Thoracic aorta (tissue), 2 donors: ENCODE data around the gene FN1. TPM values are rescaled to one million over a fixed set of nuclear protein-coding genes. Genes with fewer than 3 reads are reported as not detected.

Source experiments
- ATAC-seq: fragments of 150-250 bp; one replicate; pipeline ENCODE4 v1.8.0; 2017; ENCODE audit warnings: low read depth; ENCODE audit not compliant: insufficient number of reproducible peaks, low FRiP score
- DNase-seq: peaks from one replicate; pipeline ENCODE4 v3.0.0-alpha.2; 2020; ENCODE audit warnings: low spot score
- H3K27ac ChIP-seq, 2 donors: fragments of 200-600 bp; sonication (generic); 1 replicate in 1 of 2; 2 replicates in 1 of 2; pipeline ENCODE4 v1.5.1; 2016; ENCODE audit warnings: mild to moderate bottlenecking in 2 of 2, moderate library complexity in 2 of 2
- H3K27me3 ChIP-seq: fragments of 200-600 bp; sonication (generic); replicated peaks from 2 replicates; pipeline ENCODE4 v1.6.0; 2016; ENCODE audit warnings: mild to moderate bottlenecking; ENCODE audit not compliant: insufficient read depth
- H3K36me3 ChIP-seq: fragments of 200-600 bp; sonication (generic); one replicate; pipeline ENCODE4 v1.5.1; 2016
- H3K4me1 ChIP-seq, 2 donors: fragments of 200-600 bp; sonication (generic); 1 replicate in 1 of 2; 2 replicates in 1 of 2; pipeline versions ENCODE4 v1.5.1 to v1.6.0; 2016; ENCODE audit warnings: low read depth in 2 of 2, mild to moderate bottlenecking in 1 of 2; ENCODE audit not compliant: control insufficient read depth in 1 of 2
- H3K4me3 ChIP-seq: fragments of 200-600 bp; sonication (generic); 2 replicates; pipeline ENCODE4 v1.5.1; 2016; ENCODE audit warnings: mild to moderate bottlenecking
- H3K9me3 ChIP-seq: fragments of 200-600 bp; sonication (generic); 2 replicates; pipeline ENCODE4 v1.5.1; 2016
- CTCF ChIP-seq: fragments of 200-600 bp; sonication (generic); IDR thresholded peaks from one replicate; pipeline ENCODE4 v1.5.1; 2019; ENCODE audit warnings: antibody characterized with exemption
- total RNA-seq, 2 donors: library from RNA; depleted of rRNA; stranded (reverse); fragments of >200 nt; gene quantifications; one replicate each; pipeline versions ENCODE4 v1.1.0 to v1.2.3, GENCODE V29; 2016

Gene FN1
- total RNA-seq, 2 donors from 2014 or later, result 6,415 to 8,882 TPM

DNA sequence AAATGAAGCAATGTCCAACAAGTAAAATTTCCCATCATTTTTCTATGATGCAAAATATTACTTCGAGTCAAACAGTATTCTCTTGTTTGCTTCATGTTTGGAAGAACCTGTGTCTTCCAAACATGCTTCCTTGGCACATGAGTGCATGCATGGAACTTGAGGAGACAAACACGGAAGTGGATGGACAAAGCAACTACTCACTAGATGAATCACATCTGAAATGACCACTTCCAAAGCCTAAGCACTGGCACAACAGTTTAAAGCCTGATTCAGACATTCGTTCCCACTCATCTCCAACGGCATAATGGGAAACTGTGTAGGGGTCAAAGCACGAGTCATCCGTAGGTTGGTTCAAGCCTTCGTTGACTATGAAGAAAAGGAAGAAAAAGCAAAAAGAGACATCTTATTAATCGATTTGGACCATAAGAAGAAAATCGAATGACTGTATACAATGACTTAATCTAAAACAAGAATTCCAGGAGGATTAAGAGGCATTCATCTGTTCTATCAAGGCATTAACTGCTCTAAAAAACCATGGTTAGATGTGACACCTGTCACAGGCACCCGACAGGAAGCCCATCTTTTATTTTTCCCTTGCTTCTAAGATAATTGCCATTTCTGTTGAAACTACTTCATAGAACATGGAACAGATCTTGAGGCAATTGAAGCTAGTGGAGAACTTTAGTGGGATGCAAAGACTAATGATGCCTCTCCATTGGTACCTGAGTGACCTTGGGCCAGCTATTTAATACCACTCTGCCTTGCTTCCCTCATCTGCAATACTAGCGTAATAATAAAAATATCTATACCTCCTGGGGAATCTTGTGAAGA, 68.0 kb downstream of the FN1 start:
- Histone ChIP-seq H3K27ac (no peak overlapping the region), H3K9me3 (no peaks in the 10 kb centered on the region), H3K27me3 (no peaks in the 10 kb centered on the region), H3K4me3 (no peak overlapping the region), H3K4me1 (no peaks in the 10 kb centered on the region), H3K36me3 (peaks cover 84% of the 10 kb centered on the region)
- no peak for TF ChIP-seq CTCF
- ATAC-seq, result no peak
- DNase-seq, result no peak

DNA sequence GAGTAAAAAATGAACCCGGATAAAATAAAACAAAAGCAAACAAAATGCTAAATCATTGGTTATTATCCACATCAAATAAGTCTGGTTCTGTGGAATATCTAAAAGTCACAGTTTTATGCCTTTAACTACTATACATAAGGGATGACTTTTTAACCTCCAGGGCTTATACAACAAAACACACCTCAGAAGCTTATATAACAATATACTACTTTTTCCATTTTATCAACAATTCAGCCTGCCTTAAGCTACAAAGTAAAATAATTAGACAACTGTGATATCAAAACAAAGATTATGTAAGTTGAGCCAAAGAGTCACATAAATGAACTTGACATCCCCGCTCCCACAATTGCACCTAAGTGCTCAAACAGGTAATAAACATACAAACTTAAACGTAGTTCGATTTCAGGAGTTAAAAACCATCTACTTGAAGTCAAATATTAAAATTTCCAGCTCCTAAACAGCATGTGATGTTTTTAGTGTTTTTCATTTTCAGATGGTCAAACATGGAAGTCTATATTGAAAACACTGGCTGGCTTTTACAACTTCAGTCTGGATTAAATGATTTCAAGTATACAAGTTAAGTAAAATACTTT, 69.3 kb downstream of the FN1 start:
- no peaks in the 10 kb centered on the region for H3K4me1 ChIP-seq
- H3K27me3 ChIP-seq, result no peaks in the 10 kb centered on the region
- ATAC-seq, result no peak
- no peak for DNase-seq
- H3K9me3 ChIP-seq, result no peaks in the 10 kb centered on the region
- no peak for TF ChIP-seq CTCF
- H3K4me3 ChIP-seq, result no peak overlapping the region
- H3K27ac ChIP-seq, result no peak overlapping the region
- peaks cover 81% of the 10 kb centered on the region for H3K36me3 ChIP-seq

DNA sequence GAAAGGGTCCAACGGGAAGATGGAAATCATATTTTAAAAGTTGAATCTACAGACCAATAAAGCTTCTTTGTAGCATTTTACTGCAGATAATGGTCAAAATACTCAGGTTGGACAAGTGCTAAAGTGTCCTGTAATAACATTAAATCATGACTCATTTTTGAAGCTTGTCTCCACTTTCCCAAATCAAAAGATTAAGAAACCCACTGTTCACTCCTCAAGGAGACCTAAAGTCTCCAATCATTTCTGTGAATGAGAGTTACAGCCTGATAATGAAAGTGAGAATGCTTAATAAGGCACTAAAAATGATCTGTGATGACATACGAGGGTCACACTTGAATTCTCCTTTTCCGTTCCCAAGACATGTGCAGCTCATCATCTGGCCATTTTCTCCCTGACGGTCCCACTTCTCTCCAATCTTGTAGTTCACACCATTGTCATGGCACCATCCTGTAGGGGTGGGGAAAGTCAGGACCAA, 70.6 kb downstream of the FN1 start:
- Histone ChIP-seq H3K4me3 (no peak overlapping the region), H3K36me3 (peaks cover 82% of the 10 kb centered on the region), H3K27me3 (no peaks in the 10 kb centered on the region), H3K27ac (peak overlapping the region in 1 of 2 donors; percentile 18), H3K4me1 (no peaks in the 10 kb centered on the region), H3K9me3 (no peaks in the 10 kb centered on the region)
- ATAC-seq (no peak), DNase-seq (no peak)
- TF ChIP-seq CTCF, result no peak

GRCh38 chr2:215364157-215365155, 71.4 kb downstream of the FN1 start:
- DNase-seq, result no peak
- Histone ChIP-seq H3K36me3 (peaks cover 82% of the 10 kb centered on the region), H3K4me3 (no peak overlapping the region), H3K4me1 (no peaks in the 10 kb centered on the region), H3K27ac (peak overlapping the region in 1 of 2 donors; percentile 18), H3K27me3 (no peaks in the 10 kb centered on the region), H3K9me3 (no peaks in the 10 kb centered on the region)
- ATAC-seq, result no peak
- TF ChIP-seq CTCF, result no peak
